ENCODE data around the gene KRT85. TPM values are rescaled to one million over a fixed set of nuclear protein-coding genes. Genes with fewer than 3 reads are reported as not detected.

The KRT85 gene
- total and polyA plus RNA-seq, 2 experiments from 2014 or later, result not detected

GRCh38 chr12:52334185-52334584, 33.1 kb downstream of the KRT85 start:
- no peaks in the 10 kb centered on the region for H3K36me3 ChIP-seq (ENCODE audit: low read depth)
- no peak overlapping the region for H3K4me3 ChIP-seq
- no peaks in the 10 kb centered on the region for H4K20me1 ChIP-seq (ENCODE audit: insufficient read depth)
- TF ChIP-seq EZH2 (IDR thresholded peaks at IDR 0.05; ENCODE audit: insufficient read depth, poor library complexity, severe bottlenecking) (no peak), EZH2phosphoT487 (IDR thresholded peaks at IDR 0.05; ENCODE audit: insufficient read depth, low read depth) (no peak)
- in situ Hi-C loops (cut with MboI), result no loop called here
- 0 out of 2 replicates have a peak, but pooled peaks cover 5% of the 10 kb centered on the region for H3F3A ChIP-seq (ENCODE audit: insufficient read depth)
- H3K9me2 ChIP-seq (ENCODE audit: insufficient read depth), result no peaks in the 10 kb centered on the region
- no peak overlapping the region for H3K9ac ChIP-seq
- 62% methylated on average over 3 of the region's 3 CpGs for WGBS, 2 experiments (ENCODE audit: low coverage in 1 of 2, low lambda C conversion rate in 2 of 2, missing lambda C conversion rate in 2 of 2)
- no peak overlapping the region for H3K4me2 ChIP-seq (ENCODE audit: unreplicated experiment)
- no peak overlapping the region for H2AFZ ChIP-seq
- H3K9me3 ChIP-seq (ENCODE audit: low read depth), result no peaks in the 10 kb centered on the region
- no peak overlapping the region for H3K27ac ChIP-seq
- no peaks in the 10 kb centered on the region for H3K4me1 ChIP-seq (ENCODE audit: insufficient read depth)
- no peaks in the 10 kb centered on the region for H3K79me2 ChIP-seq (ENCODE audit: insufficient read depth)
- DNase-seq, result no peak
- H3K27me3 ChIP-seq (replicated peaks; ENCODE audit: insufficient read depth), result peaks cover 20% of the 10 kb centered on the region

GRCh38 chr12:52333321-52333720, 34.0 kb downstream of the KRT85 start:
- no peak overlapping the region for H3K4me2 ChIP-seq (ENCODE audit: unreplicated experiment)

GRCh38 chr12:52332381-52332780, 34.9 kb downstream of the KRT85 start:
- Histone ChIP-seq H2AFZ (no peak overlapping the region), H3K9me3 (ENCODE audit: low read depth) (no peaks in the 10 kb centered on the region), H3K9ac (no peak overlapping the region), H3K4me2 (ENCODE audit: unreplicated experiment) (no peak overlapping the region), H3K4me1 (ENCODE audit: insufficient read depth) (no peaks in the 10 kb centered on the region), H3K27ac (no peak overlapping the region), H3K27me3 (replicated peaks; ENCODE audit: insufficient read depth) (peaks cover 20% of the 10 kb centered on the region), H3F3A (ENCODE audit: insufficient read depth) (0 out of 2 replicates have a peak, but pooled peaks cover 5% of the 10 kb centered on the region), H3K4me3 (no peak overlapping the region), H4K20me1 (ENCODE audit: insufficient read depth) (no peaks in the 10 kb centered on the region), H3K36me3 (ENCODE audit: low read depth) (no peaks in the 10 kb centered on the region), H3K9me2 (ENCODE audit: insufficient read depth) (no peaks in the 10 kb centered on the region), H3K79me2 (ENCODE audit: insufficient read depth) (no peaks in the 10 kb centered on the region)
- 44 to 62% methylated on average over 1 of the region's 1 CpG for WGBS, 2 experiments (ENCODE audit: low coverage in 1 of 2, low lambda C conversion rate in 2 of 2, missing lambda C conversion rate in 2 of 2)
- TF ChIP-seq EZH2 (IDR thresholded peaks at IDR 0.05; ENCODE audit: insufficient read depth, poor library complexity, severe bottlenecking), result no peak
- no peak for TF ChIP-seq EZH2phosphoT487 (IDR thresholded peaks at IDR 0.05; ENCODE audit: insufficient read depth, low read depth)
- in situ Hi-C loops (cut with MboI), result no loop called here
- no peak for DNase-seq

More at GRCh38 chr12:52333321-52333720, 34.0 kb downstream of the KRT85 start:
- H3F3A ChIP-seq (ENCODE audit: insufficient read depth), result 0 out of 2 replicates have a peak, but pooled peaks cover 5% of the 10 kb centered on the region
- no peaks in the 10 kb centered on the region for H3K36me3 ChIP-seq (ENCODE audit: low read depth)
- no peaks in the 10 kb centered on the region for H3K9me2 ChIP-seq (ENCODE audit: insufficient read depth)
- H3K4me1 ChIP-seq (ENCODE audit: insufficient read depth), result no peaks in the 10 kb centered on the region
- H3K9ac ChIP-seq, result no peak overlapping the region
- peaks cover 20% of the 10 kb centered on the region for H3K27me3 ChIP-seq (replicated peaks; ENCODE audit: insufficient read depth)
- H3K27ac ChIP-seq, result no peak overlapping the region
- no peak overlapping the region for H3K4me3 ChIP-seq
- H3K79me2 ChIP-seq (ENCODE audit: insufficient read depth), result no peaks in the 10 kb centered on the region
- in situ Hi-C loops (cut with MboI), result no loop called here
- WGBS, 2 experiments (ENCODE audit: low coverage in 1 of 2, low lambda C conversion rate in 2 of 2, missing lambda C conversion rate in 2 of 2), result 63 to 75% methylated on average over 3 of the region's 3 CpGs
- H4K20me1 ChIP-seq (ENCODE audit: insufficient read depth), result no peaks in the 10 kb centered on the region
- H2AFZ ChIP-seq, result no peak overlapping the region
- no peaks in the 10 kb centered on the region for H3K9me3 ChIP-seq (ENCODE audit: low read depth)
- DNase-seq, result no peak
- no peak for TF ChIP-seq EZH2 (IDR thresholded peaks at IDR 0.05; ENCODE audit: insufficient read depth, poor library complexity, severe bottlenecking)
- no peak for TF ChIP-seq EZH2phosphoT487 (IDR thresholded peaks at IDR 0.05; ENCODE audit: insufficient read depth, low read depth)

GRCh38 chr12:52331833-52332232, 35.4 kb downstream of the KRT85 start:
- TF ChIP-seq EZH2phosphoT487 (IDR thresholded peaks at IDR 0.05; ENCODE audit: insufficient read depth, low read depth) (no peak), EZH2 (IDR thresholded peaks at IDR 0.05; ENCODE audit: insufficient read depth, poor library complexity, severe bottlenecking) (no peak)
- H3K27ac ChIP-seq, result no peak overlapping the region
- no peak overlapping the region for H3K4me2 ChIP-seq (ENCODE audit: unreplicated experiment)
- 0 out of 2 replicates have a peak, but pooled peaks cover 4% of the 10 kb centered on the region for H3F3A ChIP-seq (ENCODE audit: insufficient read depth)
- H3K9me3 ChIP-seq (ENCODE audit: low read depth), result no peaks in the 10 kb centered on the region
- H4K20me1 ChIP-seq (ENCODE audit: insufficient read depth), result no peaks in the 10 kb centered on the region
- no peak overlapping the region for H3K9ac ChIP-seq
- no peaks in the 10 kb centered on the region for H3K79me2 ChIP-seq (ENCODE audit: insufficient read depth)
- in situ Hi-C loops (cut with MboI), result no loop called here
- WGBS, 2 experiments (ENCODE audit: low coverage in 1 of 2, low lambda C conversion rate in 2 of 2, missing lambda C conversion rate in 2 of 2), result 71 to 72% methylated on average over 3 of the region's 3 CpGs
- H3K4me1 ChIP-seq (ENCODE audit: insufficient read depth), result no peaks in the 10 kb centered on the region
- no peak overlapping the region for H3K4me3 ChIP-seq
- no peaks in the 10 kb centered on the region for H3K36me3 ChIP-seq (ENCODE audit: low read depth)
- no peak overlapping the region for H2AFZ ChIP-seq
- no peak for DNase-seq
- no peaks in the 10 kb centered on the region for H3K9me2 ChIP-seq (ENCODE audit: insufficient read depth)
- H3K27me3 ChIP-seq (replicated peaks; ENCODE audit: insufficient read depth), result peaks cover 20% of the 10 kb centered on the region

- H3K4me1 ChIP-seq (ENCODE audit: insufficient read depth), result no peaks in the 10 kb centered on the region
- TF ChIP-seq EZH2 (IDR thresholded peaks at IDR 0.05; ENCODE audit: insufficient read depth, poor library complexity, severe bottlenecking) (no peak), EZH2phosphoT487 (IDR thresholded peaks at IDR 0.05; ENCODE audit: insufficient read depth, low read depth) (no peak)
- H4K20me1 ChIP-seq (ENCODE audit: insufficient read depth), result no peaks in the 10 kb centered on the region
- in situ Hi-C loops (cut with MboI), result no loop called here
- H3K4me2 ChIP-seq (ENCODE audit: unreplicated experiment), result no peak overlapping the region
- H3K9me3 ChIP-seq (ENCODE audit: low read depth), result no peaks in the 10 kb centered on the region
- H3F3A ChIP-seq (ENCODE audit: insufficient read depth), result no peaks in the 10 kb centered on the region
- H3K9me2 ChIP-seq (ENCODE audit: insufficient read depth), result no peaks in the 10 kb centered on the region
- no peak for DNase-seq
- peaks cover 20% of the 10 kb centered on the region for H3K27me3 ChIP-seq (replicated peaks; ENCODE audit: insufficient read depth)
- H3K4me3 ChIP-seq, result no peak overlapping the region
- H3K9ac ChIP-seq, result no peak overlapping the region
- H3K27ac ChIP-seq, result no peak overlapping the region
- no peaks in the 10 kb centered on the region for H3K79me2 ChIP-seq (ENCODE audit: insufficient read depth)
- H3K36me3 ChIP-seq (ENCODE audit: low read depth), result no peaks in the 10 kb centered on the region
- H2AFZ ChIP-seq, result no peak overlapping the region
- WGBS, 2 experiments (ENCODE audit: low coverage in 1 of 2, low lambda C conversion rate in 2 of 2, missing lambda C conversion rate in 2 of 2), result 31 to 44% methylated on average over 1 of the region's 1 CpG
Measured at GRCh38 chr12:52331039-52331438, 36.2 kb downstream of the KRT85 start.
